Epithelial cell of esophagus (primary cell): ENCODE measurements around the gene CTSE.
A peak's percentile ranks its signal among the peaks of the same experiment; 100 is the strongest.
"Not testable (repeated sequence)": the region's sequence is repeated elsewhere in the genome, so short reads cannot be mapped to it uniquely, and the experiment has no call there.

Experiments used
- DNase-seq: peaks from one replicate; pipeline ENCODE4 v3.0.0; 2010; ENCODE audit warnings: low read depth
- H3K4me3 ChIP-seq: 2 replicates; pipeline ENCODE4 v1.5.1; 2011; ENCODE audit warnings: mild to moderate bottlenecking, low read length, control low read depth
- TF ChIP-seq, protein P1 (sequence below): IDR thresholded peaks from 2 replicates; pipeline ENCODE4 v1.5.1; 2011; ENCODE audit warnings: low read depth, mild to moderate bottlenecking, low read length, control low read depth, inconsistent platforms; ENCODE audit not compliant: insufficient read depth; ENCODE audit errors: missing control alignments

Gene CTSE

DNA sequence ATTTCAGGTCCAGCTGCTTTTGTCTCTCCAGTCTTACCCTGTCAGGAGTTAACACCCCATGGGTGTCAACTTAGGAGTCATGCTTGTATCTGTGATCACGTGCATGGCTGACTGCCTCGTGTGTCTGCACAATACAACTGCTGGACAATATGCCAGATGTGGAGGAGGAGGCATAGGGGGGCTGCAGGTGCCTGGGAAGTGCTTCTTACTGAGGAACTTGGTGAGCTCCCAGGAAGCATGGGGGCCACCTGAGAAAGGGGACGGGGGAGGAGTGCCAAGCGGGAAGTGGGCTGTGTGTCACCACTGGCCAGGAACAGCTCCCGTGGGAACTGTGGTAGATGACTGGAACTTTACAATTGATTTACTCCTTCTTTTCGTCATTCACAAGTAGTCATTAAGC is 38.8 kb upstream of the CTSE start:
- TF ChIP-seq, protein P1, sequence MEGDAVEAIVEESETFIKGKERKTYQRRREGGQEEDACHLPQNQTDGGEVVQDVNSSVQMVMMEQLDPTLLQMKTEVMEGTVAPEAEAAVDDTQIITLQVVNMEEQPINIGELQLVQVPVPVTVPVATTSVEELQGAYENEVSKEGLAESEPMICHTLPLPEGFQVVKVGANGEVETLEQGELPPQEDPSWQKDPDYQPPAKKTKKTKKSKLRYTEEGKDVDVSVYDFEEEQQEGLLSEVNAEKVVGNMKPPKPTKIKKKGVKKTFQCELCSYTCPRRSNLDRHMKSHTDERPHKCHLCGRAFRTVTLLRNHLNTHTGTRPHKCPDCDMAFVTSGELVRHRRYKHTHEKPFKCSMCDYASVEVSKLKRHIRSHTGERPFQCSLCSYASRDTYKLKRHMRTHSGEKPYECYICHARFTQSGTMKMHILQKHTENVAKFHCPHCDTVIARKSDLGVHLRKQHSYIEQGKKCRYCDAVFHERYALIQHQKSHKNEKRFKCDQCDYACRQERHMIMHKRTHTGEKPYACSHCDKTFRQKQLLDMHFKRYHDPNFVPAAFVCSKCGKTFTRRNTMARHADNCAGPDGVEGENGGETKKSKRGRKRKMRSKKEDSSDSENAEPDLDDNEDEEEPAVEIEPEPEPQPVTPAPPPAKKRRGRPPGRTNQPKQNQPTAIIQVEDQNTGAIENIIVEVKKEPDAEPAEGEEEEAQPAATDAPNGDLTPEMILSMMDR, result no peak
- no peak overlapping the region for H3K4me3 ChIP-seq
- no peak for DNase-seq

DNA sequence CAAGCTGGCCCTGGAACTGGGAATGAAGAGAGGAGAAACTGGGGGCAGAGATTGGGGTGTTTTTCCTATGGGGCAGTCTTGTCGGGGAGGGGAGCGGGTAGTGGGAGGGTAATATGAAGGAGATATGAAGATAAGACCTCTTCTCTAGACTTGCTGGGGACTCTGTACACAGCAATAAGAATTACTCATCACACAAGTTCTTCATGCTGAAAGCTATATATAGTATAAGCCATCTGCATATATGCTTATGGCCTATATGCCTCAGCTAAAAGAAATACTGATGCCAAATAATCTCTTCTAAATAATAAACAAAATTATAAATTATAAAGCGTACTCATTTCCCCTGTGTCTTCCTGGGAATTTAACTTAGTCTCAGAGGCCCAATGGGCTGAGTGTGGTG is 37.1 kb upstream of the CTSE start:
- TF ChIP-seq, protein P1, result no peak
- H3K4me3 ChIP-seq, result no peak overlapping the region
- DNase-seq, result no peak

DNA sequence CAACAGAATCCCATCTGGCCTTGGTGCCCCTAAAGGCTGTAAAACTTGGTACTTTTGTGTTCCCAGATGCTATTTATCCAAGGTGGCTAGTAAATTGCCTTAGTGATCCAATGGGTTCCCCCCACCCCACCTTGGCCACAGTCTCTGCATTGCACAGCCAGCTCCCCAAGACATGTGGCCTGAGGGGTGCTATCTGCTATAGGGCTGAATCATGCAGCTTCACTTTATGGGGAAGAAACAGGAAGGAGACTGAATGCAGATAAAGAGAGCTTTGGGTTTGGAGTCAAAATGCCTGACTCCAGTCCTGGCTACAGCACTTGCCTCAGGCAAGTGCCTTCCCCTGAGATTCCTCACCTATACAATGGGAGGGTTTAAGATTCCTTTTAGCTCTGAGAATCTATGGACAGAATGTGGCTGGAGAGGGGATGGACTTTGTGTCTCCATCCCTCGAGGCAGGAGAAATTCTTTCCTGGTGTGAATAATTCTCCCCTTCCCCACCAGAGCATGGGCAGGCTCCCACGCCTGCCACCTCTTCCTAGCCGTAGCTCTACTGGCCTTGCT is 35.7 kb upstream of the CTSE start:
- peak; percentile 9 for DNase-seq
- H3K4me3 ChIP-seq, result no peak overlapping the region
- TF ChIP-seq, protein P1, result no peak

DNA sequence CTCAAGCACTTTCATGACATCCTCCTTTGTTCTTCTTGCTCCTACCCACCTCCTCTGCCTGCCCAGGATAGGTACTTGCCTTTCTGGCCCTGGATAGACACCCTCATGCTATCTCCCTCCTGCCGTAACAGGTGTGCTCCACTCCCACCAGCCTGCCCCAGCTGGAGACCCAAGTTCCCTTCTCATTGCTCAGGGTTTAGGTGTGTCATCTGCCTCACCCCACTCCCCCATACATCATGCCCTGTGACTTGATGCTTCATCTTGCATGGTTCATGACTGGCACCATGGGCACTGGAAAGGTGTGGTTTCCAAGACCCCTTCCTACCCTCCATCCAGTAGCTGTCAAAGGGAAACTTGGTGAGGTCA is 35.2 kb upstream of the CTSE start:
- no peak for DNase-seq
- TF ChIP-seq, protein P1, result no peak
- H3K4me3 ChIP-seq, result no peak overlapping the region

DNA sequence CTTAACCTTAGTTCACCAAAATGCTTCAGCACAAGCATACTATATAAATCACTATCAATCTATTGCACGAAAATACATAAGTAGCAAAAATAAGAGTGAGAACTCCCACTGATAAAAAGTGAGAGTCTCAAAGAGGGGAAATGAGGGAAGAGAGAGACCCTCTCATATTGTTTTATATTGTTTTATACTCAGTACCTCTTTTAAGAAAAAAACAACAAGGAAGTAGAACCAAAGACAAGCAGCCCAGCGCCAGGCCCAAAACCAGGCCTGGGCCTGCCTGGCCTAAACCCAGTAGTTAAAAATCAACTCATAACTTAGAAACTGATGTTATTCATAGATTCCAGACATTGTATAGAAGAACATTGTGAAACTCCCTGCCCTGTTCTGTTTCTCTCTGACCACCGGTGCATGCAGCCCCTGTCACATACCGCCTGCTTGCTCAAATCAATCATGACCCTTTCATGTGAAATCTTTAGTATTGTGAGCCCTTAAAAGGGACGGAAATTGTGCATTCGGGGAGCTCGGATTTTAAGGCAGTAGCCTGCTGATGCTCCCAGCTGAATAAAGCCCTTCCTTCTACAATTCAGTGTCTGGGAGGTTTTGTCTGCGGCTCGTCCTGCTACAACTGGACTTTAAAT is 34.7 kb upstream of the CTSE start:
- not testable (repeated sequence) for H3K4me3 ChIP-seq, DNase-seq

DNA sequence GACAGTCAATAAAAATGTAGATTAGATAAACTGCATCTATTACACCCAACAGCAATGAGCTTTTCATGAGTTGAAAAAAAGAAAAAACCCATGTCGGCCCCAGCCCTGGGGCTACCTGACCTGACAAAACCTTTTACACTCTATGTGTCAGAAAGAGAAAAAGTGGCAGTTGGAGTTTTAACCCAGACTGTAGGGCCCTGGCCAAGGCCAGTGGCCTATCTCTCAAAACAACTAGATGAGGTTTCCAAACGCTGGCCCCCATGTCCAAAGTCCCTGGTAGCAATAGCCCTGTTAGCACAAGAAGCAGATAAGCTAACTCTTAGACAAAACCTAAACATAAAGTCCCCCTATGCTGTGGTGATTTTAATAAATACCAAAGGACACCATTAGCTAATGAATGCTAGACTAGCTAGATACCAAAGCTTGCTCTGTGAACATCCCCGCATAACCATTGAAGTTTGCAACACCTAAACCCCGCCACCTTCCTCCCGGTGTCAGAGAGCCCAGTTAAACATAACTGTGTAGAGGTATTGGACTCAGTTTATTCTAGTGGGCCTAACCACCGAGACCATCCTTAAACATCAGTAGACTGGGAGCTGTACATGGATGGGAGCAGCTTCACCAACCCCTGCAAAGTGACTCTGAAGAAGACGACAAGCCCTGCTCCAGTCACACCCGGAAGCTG is 32.1 kb upstream of the CTSE start:
- DNase-seq, H3K4me3 ChIP-seq: not testable (repeated sequence)

DNA sequence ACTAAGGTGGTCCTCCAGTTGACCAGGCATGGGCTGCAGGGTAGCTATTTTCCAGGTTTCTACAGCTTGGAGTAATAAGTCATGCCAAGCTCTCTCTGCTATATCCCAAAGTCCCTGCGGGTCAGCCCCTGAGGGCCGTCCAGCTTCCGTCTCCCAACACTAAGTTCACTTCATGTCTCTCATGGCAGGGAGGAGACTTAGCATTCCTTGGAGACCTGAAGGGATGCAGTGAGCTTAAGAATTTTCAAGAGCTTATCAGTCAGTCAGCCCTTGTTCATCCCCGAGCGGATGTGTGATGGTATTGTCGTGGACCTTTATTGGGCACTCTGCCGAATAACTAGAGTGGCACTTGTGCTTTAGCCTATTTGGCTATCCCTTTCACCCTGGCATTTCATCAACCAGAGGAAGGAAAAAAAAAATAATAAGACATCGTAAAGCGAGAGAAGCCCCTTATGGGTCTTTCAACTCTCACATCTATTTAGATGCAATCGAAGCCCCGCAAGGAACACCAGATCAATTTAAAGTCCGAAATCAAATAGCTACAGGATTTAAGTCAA is 31.5 kb upstream of the CTSE start:
- H3K4me3 ChIP-seq, DNase-seq: not testable (repeated sequence)

DNA sequence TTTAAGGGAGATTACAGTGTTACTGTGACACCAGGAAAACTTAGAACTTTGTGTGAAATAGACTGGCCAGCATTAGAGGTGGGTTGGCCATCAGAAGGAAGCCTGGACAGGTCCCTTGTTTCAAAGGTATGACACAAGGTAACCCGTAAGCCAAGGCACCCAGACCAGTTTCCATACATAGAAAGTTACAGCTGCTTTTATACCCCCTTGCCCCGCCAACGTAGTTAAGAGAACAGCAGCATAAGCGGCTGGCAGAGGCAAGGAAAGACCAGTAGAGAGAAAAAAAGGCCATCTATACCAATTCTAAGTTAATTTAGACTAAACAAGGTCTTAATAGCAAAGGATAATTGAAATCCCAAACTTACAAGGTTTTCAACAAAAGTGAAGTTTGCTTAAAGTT is 29.9 kb upstream of the CTSE start:
- DNase-seq, H3K4me3 ChIP-seq: not testable (repeated sequence)

DNA sequence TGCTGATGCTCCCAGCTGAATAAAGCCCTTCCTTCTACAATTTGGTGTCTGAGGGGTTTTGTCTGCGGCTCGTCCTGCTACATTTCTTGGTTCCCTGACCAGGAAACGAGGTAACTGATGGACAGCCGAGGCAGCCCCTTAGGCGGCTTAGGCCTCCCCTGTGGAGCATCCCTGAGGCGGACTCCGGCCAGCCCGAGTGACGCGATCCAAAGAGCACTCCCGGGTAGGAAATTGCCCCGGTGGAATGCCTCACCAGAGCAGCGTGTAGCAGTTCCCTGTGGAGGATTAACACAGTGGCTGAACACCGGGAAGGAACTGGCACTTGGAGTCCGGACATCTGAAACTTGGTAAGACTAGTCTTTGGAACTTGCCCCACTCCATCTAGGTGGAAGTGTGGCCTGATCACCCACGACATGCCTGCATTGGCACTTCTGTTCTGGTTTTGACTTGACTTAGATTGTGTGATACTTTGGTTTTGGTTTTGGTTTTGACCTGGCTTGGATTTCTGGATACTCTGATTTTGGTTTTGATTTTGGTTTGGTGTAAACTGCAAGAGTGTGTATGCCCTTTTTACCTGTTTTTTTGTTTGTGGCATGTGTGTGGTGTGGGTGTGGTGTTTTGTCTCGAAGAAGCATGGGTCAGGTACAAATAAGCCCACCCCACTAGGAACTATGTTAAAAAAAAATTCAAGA is 29.4 kb upstream of the CTSE start, which contains the start of gene RHEX:
RHEX (plus strand) TSS at position 255 of the 692 bp plus-strand sequence. CDS start 44,656 bp downstream, outside the sequence.
- not testable (repeated sequence) for DNase-seq, H3K4me3 ChIP-seq

DNA sequence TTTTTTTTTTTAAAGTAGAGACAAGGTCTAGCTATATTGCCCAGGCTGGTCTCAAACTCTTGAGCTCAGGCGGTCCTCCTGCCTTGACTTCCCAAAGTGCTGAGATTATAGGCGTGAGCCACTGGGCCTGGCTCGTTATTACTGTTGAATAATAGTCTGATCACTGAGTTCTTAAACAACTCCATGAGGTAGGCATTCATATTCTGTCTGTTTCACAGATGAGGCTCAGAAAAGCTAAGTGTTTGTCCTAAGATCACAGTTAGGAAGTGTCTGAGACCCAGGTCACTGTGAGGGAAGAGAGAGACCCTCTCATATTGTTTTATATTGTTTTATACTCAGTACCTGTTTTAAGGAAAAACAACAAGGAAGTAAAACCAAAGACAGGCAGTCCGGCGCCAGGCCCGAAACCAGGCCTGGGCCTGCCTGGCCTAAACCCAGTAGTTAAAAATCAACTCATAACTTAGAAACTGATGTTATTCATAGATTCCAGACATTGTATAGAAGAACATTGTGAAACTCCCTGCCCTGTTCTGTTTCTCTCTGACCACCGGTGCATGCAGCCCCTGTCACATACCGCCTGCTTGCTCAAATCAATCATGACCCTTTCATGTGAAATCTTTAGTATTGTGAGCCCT is 28.7 kb upstream of the CTSE start:
- not testable (repeated sequence) for DNase-seq, H3K4me3 ChIP-seq
